Transverse colon (tissue), 3 donors: ENCODE measurements around the gene BOC.

ENCODE experiments used
- CTCF ChIP-seq, 5 experiments: fragments of 200-600 bp in 3 of 5; fragments of 450-650 bp in 2 of 5; sonication (generic) in 3 of 5; IDR thresholded peaks; 1 replicate in 2 of 5; 2 replicates in 3 of 5; pipeline ENCODE4 v1.5.1; 2016 to 2017; ENCODE audit warnings: antibody characterized with exemption in 5 of 5, inconsistent platforms in 3 of 5, mild to moderate bottlenecking in 2 of 5, moderate library complexity in 1 of 5
- EP300 ChIP-seq: sonication (generic); formaldehyde crosslinking; IDR thresholded peaks from one replicate; pipeline ENCODE4 v1.6.1; 2017; ENCODE audit warnings: antibody characterized with exemption, low read depth

- no peak for TF ChIP-seq EP300
- TF ChIP-seq CTCF (IDR thresholded peaks at IDR 0.05) = no peak
Observed at GRCh38 chr3:113291572-113291971, 80.2 kb downstream of the BOC start.
